ENCODE data around the gene GPR137. TPM values are rescaled to one million over a fixed set of nuclear protein-coding genes. Genes with fewer than 3 reads are reported as not detected.

The GPR137 gene
- total and polyA plus RNA-seq, 9 of the 15 experiments (the other 6 are each of a cell fraction or from before 2014, with no cell fraction given) = 0.32 to 26.7 (median 10.7) TPM

DNA sequence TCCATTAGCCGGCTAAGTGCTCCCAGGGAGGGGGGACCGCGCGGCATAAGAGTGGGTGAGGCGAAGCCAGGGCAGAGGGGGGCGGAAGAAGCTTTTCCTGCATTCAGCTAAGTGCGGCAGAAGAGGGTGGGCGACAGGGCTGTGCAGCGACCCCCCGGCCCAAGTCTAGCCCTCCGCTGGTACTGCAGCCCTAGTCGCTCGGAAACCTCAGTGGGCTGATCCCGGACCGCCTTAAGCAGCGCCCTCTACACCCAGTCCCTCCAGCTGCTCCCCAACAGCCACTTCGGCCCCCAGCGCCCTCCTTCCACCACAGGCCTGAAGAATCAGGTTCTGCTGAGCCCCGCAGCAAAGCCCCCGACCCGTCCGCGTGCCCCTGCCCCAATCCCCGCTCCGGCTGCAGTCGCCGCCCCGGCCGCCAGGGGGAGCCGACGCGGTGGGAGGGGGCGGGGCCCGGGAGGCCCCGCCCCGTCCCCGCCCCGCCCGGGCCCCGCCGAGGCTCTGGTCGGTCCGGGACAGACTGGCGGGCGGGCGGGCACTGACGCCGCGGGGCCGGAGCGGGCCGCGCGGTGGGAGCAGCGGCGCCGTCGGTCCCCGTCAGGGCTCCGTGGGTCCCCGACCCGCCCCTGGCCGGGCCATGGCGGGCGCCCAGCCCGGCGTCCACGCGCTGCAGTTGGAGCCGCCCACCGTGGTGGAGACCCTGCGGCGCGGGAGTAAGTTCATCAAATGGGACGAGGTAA, 34.5 kb upstream of the GPR137 start, which contains the start of gene PLCB3 (continued):
- TF ChIP-seq ZNF609 (CRISPR knock-in tag; IDR thresholded peaks at IDR 0.05; ENCODE audit: borderline replicate concordance) = no peak
- TF ChIP-seq PHF21A (IDR thresholded peaks at IDR 0.05; ENCODE audit: borderline replicate concordance, low read depth) = no peak
- TF ChIP-seq, protein P1, sequence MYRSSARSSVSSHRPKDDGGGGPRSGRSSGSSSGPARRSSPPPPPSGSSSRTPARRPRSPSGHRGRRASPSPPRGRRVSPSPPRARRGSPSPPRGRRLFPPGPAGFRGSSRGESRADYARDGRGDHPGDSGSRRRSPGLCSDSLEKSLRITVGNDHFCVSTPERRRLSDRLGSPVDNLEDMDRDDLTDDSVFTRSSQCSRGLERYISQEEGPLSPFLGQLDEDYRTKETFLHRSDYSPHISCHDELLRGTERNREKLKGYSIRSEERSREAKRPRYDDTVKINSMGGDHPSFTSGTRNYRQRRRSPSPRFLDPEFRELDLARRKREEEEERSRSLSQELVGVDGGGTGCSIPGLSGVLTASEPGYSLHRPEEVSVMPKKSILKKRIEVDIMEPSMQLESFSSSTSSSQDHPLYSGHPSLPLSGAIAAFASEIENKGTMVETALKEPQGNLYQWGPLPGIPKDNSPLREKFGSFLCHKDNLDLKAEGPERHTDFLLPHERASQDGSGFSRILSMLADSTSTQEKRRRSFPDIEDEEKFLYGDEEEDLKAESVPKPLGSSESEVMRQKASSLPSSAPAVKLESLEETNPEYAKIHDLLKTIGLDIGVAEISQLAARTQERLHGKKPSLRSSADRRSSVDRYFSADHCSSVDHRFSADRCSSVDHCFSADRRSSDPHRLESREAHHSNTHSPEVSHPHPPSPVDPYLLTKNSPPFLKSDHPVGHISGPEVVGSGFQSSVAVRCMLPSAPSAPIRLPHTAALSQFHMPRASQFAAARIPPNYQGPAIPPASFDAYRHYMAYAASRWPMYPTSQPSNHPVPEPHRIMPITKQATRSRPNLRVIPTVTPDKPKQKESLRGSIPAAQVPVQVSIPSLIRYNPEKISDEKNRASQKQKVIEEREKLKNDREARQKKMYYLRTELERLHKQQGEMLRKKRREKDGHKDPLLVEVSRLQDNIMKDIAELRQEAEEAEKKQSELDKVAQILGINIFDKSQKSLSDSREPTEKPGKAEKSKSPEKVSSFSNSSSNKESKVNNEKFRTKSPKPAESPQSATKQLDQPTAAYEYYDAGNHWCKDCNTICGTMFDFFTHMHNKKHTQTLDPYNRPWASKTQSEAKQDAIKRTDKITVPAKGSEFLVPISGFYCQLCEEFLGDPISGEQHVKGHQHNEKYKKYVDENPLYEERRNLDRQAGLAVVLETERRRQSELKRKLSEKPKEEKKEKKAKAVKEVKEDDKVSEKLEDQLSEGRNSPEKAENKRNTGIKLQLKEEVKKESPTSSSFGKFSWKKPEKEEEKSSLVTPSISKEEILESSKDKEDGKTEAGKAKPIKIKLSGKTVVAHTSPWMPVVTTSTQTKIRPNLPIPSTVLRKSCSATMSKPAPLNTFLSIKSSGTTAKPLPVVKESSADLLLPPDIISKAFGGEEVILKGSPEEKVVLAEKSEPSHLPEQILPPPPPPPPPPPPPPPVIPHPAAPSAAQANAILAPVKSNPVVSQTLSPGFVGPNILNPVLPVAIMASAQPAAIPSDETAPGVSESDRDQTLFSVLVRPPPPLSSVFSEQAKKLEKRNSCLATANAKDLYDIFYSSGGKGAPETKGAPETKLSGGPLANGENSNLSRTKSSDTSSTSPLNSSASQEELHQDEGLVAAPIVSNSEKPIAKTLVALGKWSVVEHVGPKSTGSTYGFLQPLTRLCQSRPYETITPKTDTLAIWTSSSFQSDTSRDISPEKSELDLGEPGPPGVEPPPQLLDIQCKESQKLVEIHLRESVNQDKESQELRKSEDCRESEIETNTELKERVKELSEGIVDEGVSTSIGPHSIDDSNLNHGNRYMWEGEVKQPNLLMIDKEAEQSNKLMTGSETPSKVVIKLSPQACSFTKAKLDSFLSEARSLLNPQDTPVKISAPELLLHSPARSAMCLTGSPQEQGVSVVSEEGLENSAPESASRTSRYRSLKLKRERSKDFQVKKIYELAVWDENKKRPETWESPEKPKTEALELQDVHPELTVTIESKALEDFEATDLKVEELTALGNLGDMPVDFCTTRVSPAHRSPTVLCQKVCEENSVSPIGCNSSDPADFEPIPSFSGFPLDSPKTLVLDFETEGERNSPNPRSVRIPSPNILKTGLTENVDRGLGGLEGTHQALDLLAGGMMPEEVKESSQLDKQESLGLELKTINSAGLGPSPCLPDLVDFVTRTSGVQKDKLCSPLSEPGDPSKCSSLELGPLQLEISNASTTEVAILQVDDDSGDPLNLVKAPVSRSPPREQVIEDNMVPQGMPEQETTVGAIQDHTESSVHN (IDR thresholded peaks at IDR 0.05; ENCODE audit: borderline replicate concordance in 1 of 2, low read depth in 1 of 2) = no peak
- TF ChIP-seq SUPT5H (IDR thresholded peaks at IDR 0.05) = peak; percentile 46; the same call in 1 of the 2 replicates
- no peak for TF ChIP-seq ZBTB17 (CRISPR knock-in tag; IDR thresholded peaks at IDR 0.05)
- TF ChIP-seq ZNF561 (CRISPR knock-in tag; conservative IDR thresholded peaks at IDR 0.05) = no peak
- no peak for TF ChIP-seq MTA2 (IDR thresholded peaks at IDR 0.05; ENCODE audit: low read depth)
- no peak for TF ChIP-seq ZNF175 (CRISPR knock-in tag; IDR thresholded peaks at IDR 0.05; ENCODE audit: low read depth)
- no peak for TF ChIP-seq ZNF384 (IDR thresholded peaks at IDR 0.05; ENCODE audit: low read depth, low read length)
- no peak for TF ChIP-seq CSDE1 (IDR thresholded peaks at IDR 0.05)
